Urinary bladder (tissue), 4 donors: Measurements from ENCODE around the gene RAMP1. TPM values are rescaled to one million over a fixed set of nuclear protein-coding genes. Genes with fewer than 3 reads are reported as not detected.

Experiments used
- DNase-seq: peaks from one replicate; pipeline ENCODE4 v3.0.0-alpha.2; 2015; ENCODE audit errors: extremely low spot score
- H3K27ac ChIP-seq: one replicate; pipeline ENCODE4 v1.5.1; 2013; ENCODE audit warnings: low read depth, mild to moderate bottlenecking, moderate library complexity
- H3K36me3 ChIP-seq: one replicate; pipeline ENCODE4 v1.6.1; 2013; ENCODE audit warnings: mild to moderate bottlenecking, moderate library complexity; ENCODE audit not compliant: insufficient read depth
- H3K4me1 ChIP-seq: one replicate; pipeline ENCODE4 v1.6.1; 2013; ENCODE audit warnings: mild to moderate bottlenecking, moderate library complexity; ENCODE audit not compliant: insufficient read depth
- H3K4me3 ChIP-seq: one replicate; pipeline ENCODE4 v1.5.1; 2013; ENCODE audit warnings: low read depth, low read length
- WGBS: extraction: QIAGEN DNeasy Blood & Tissue Kit; methylation state at CpG from one replicate; pipeline ENCODE4 v1.1.7; 2013; 5-methylcytosine and 5-hydroxymethylcytosine counted together
- polyA plus RNA-seq: library from polyadenylated mRNA; stranded (reverse); fragments of 200-250 nt; gene quantifications from one replicate; pipeline ENCODE4 v1.2.3, GENCODE V29; 2013
- total RNA-seq: library from RNA; depleted of rRNA; stranded (reverse); fragments of >200 nt; gene quantifications from one replicate; pipeline ENCODE4 v1.2.3, GENCODE V29; 2014
- donor health status: healthy with polysubstance abuse.
- donor health status: healthy.

The RAMP1 gene
- total and polyA plus RNA-seq, 2 donors, result 13.2 to 185 TPM

GRCh38 chr2:237876532-237876931 is 17.1 kb downstream of the RAMP1 start:
- no peak overlapping the region for H3K27ac ChIP-seq
- 84% methylated on average over 12 of the region's 12 CpGs for WGBS
- H3K4me1 ChIP-seq, result no peaks in the 10 kb centered on the region

GRCh38 chr2:237876951-237877491 is 17.6 kb downstream of the RAMP1 start:
- no peaks in the 10 kb centered on the region for H3K4me1 ChIP-seq

More at GRCh38 chr2:237876532-237876931, 17.1 kb downstream of the RAMP1 start:
- no peak for DNase-seq
- no peaks in the 10 kb centered on the region for H3K36me3 ChIP-seq
- H3K4me3 ChIP-seq, result no peak overlapping the region

GRCh38 chr2:237877576-237878307 is 18.3 kb downstream of the RAMP1 start:
- Histone ChIP-seq H3K4me1 (no peaks in the 10 kb centered on the region), H3K27ac (no peak overlapping the region), H3K4me3 (no peak overlapping the region), H3K36me3 (no peaks in the 10 kb centered on the region)
- no peak for DNase-seq
- 94% methylated on average over 25 of the region's 25 CpGs for WGBS

More at GRCh38 chr2:237876951-237877491, 17.6 kb downstream of the RAMP1 start:
- Histone ChIP-seq H3K4me3 (no peak overlapping the region), H3K36me3 (no peaks in the 10 kb centered on the region), H3K27ac (no peak overlapping the region)
- 95% methylated on average over 23 of the region's 23 CpGs for WGBS
- no peak for DNase-seq

GRCh38 chr2:237878321-237879057 is 19.1 kb downstream of the RAMP1 start:
- DNase-seq, result no peak
- Histone ChIP-seq H3K36me3 (no peaks in the 10 kb centered on the region), H3K4me1 (no peaks in the 10 kb centered on the region), H3K4me3 (no peak overlapping the region), H3K27ac (no peak overlapping the region)
- 89% methylated on average over 14 of the region's 14 CpGs for WGBS

- Histone ChIP-seq H3K4me3 (no peak overlapping the region), H3K27ac (no peak overlapping the region), H3K4me1 (no peaks in the 10 kb centered on the region), H3K36me3 (no peaks in the 10 kb centered on the region)
- peak; percentile 63 for DNase-seq
- whole genome bisulfite sequencing, result 85% methylated on average over 5 of the region's 5 CpGs
Observed at GRCh38 chr2:237879058-237879430, 19.6 kb downstream of the RAMP1 start.

- WGBS, result 98% methylated on average over 12 of the region's 12 CpGs
- Histone ChIP-seq H3K36me3 (no peaks in the 10 kb centered on the region), H3K4me3 (no peak overlapping the region), H3K4me1 (no peaks in the 10 kb centered on the region), H3K27ac (no peak overlapping the region)
- DNase-seq, result no peak
Observed at GRCh38 chr2:237879991-237880560, 20.7 kb downstream of the RAMP1 start.

- DNase-seq, result no peak
- no peak overlapping the region for H3K27ac ChIP-seq
- no peaks in the 10 kb centered on the region for H3K4me1 ChIP-seq
- H3K36me3 ChIP-seq, result no peaks in the 10 kb centered on the region
- H3K4me3 ChIP-seq, result no peak overlapping the region
- 82% methylated on average over 20 of the region's 20 CpGs for WGBS
Observed at GRCh38 chr2:237882510-237883481, 23.4 kb downstream of the RAMP1 start.

GRCh38 chr2:237883951-237884446 is 24.6 kb downstream of the RAMP1 start:
- WGBS, result 91% methylated on average over 10 of the region's 10 CpGs
- H3K4me1 ChIP-seq, result no peaks in the 10 kb centered on the region
- DNase-seq, result peak; percentile 41

GRCh38 chr2:237884681-237885080 is 25.3 kb downstream of the RAMP1 start:
- 81% methylated on average over 13 of the region's 13 CpGs for WGBS
- DNase-seq, result no peak
- H3K4me1 ChIP-seq, result no peaks in the 10 kb centered on the region

More at GRCh38 chr2:237883951-237884446, 24.6 kb downstream of the RAMP1 start:
- Histone ChIP-seq H3K27ac (no peak overlapping the region), H3K4me3 (no peak overlapping the region), H3K36me3 (no peaks in the 10 kb centered on the region)

GRCh38 chr2:237885111-237885930 is 25.9 kb downstream of the RAMP1 start:
- Histone ChIP-seq H3K4me3 (no peak overlapping the region), H3K36me3 (no peaks in the 10 kb centered on the region), H3K4me1 (no peaks in the 10 kb centered on the region), H3K27ac (no peak overlapping the region)
- WGBS, result 68% methylated on average over 27 of the region's 27 CpGs
- no peak for DNase-seq

More at GRCh38 chr2:237884681-237885080, 25.3 kb downstream of the RAMP1 start:
- H3K27ac ChIP-seq, result no peak overlapping the region
- H3K4me3 ChIP-seq, result no peak overlapping the region
- H3K36me3 ChIP-seq, result no peaks in the 10 kb centered on the region

- Histone ChIP-seq H3K4me3 (no peak overlapping the region), H3K36me3 (no peaks in the 10 kb centered on the region), H3K4me1 (no peaks in the 10 kb centered on the region), H3K27ac (no peak overlapping the region)
- no peak for DNase-seq
- WGBS, result 47% methylated on average over 26 of the region's 26 CpGs
Observed at GRCh38 chr2:237885931-237886684, 26.7 kb downstream of the RAMP1 start.
